Hypothalamus (tissue), 51 donors: Measurements from ENCODE around the gene KLHL9.

ENCODE experiments used
- DNase-seq, 51 donors: peaks; one replicate each; lab custom pipeline; 2025; lab: John Stamatoyannopoulos, UW

KLHL9 gene

GRCh38 chr9:21317956-21318923 lies 17.0 kb downstream of the KLHL9 start:
- peak in 14 of 51 donors; percentile 2 to 33 (median 18) for DNase-seq

GRCh38 chr9:21316860-21317259 lies 18.3 kb downstream of the KLHL9 start:
- DNase-seq: no peak

GRCh38 chr9:21316032-21316842 lies 19.0 kb downstream of the KLHL9 start:
- DNase-seq: no peak

- no peak for DNase-seq
These were observed 21.1 kb downstream of the KLHL9 start for GRCh38 chr9:21314152-21314551.

- peak in 4 of 51 donors; percentile 2 to 14 (median 6) for DNase-seq
These were observed 23.3 kb downstream of the KLHL9 start for GRCh38 chr9:21311889-21312288.

GRCh38 chr9:21305213-21305612 lies 30.0 kb downstream of the KLHL9 start, which contains the start of gene IFNA5:
IFNA5 (minus strand) TSS chr9:21305313; CDS start chr9:21305256, 57 bp downstream.
- no peak for DNase-seq

GRCh38 chr9:21295992-21296391 lies 39.2 kb downstream of the KLHL9 start:
- DNase-seq: no peak

GRCh38 chr9:21294904-21295538 lies 40.2 kb downstream of the KLHL9 start:
- no peak for DNase-seq

GRCh38 chr9:21294364-21294774 lies 40.8 kb downstream of the KLHL9 start:
- DNase-seq: no peak

GRCh38 chr9:21289848-21290247 lies 45.4 kb downstream of the KLHL9 start:
- DNase-seq: no peak

GRCh38 chr9:21287280-21287679 lies 47.9 kb downstream of the KLHL9 start:
- DNase-seq: no peak

GRCh38 chr9:21286659-21287058 lies 48.5 kb downstream of the KLHL9 start:
- DNase-seq: no peak

- no peak for DNase-seq
These were observed 49.1 kb downstream of the KLHL9 start for GRCh38 chr9:21286099-21286498.

- DNase-seq: no peak
These were observed 53.9 kb downstream of the KLHL9 start for GRCh38 chr9:21281275-21281674.
